Stimulated activated CD8-positive, alpha-beta memory T cell treated with anti-CD3 and anti-CD28 coated beads, Interleukin-7, amount 100 ng/mL, for 1 hour (primary cell): ENCODE measurements around the gene SEC62.

Source experiments
- DNase-seq, 2 donors: peaks; one replicate each; pipeline ENCODE4 v3.0.0-alpha.2; 2020; ENCODE audit warnings: low read depth in 2 of 2

The SEC62 gene, protein sequence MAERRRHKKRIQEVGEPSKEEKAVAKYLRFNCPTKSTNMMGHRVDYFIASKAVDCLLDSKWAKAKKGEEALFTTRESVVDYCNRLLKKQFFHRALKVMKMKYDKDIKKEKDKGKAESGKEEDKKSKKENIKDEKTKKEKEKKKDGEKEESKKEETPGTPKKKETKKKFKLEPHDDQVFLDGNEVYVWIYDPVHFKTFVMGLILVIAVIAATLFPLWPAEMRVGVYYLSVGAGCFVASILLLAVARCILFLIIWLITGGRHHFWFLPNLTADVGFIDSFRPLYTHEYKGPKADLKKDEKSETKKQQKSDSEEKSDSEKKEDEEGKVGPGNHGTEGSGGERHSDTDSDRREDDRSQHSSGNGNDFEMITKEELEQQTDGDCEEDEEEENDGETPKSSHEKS

DNA sequence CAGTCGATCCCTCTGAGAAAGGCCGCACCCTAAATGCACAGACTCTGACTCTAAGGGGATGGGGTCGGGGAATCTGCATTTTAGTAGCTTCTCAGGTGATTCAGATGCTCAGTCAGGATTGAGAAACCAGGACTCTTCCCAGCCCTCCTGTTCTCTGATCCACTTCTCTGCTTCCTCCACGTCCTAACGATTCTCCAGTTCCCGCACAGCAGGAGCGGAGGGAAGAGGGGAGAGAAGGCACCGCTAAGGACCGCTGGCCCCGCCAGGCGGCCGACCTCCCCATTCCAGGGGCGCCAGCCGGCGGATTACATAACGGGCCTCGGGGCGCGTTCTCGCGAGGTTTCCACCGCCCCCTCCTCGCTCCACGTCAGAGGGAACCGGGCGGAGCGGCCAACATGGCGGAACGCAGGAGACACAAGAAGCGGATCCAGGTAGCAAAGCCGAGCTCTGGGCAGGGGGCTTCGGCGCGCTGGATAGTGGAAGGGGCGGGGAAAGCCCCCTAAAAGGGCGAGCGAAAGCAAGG lies at the start of gene SEC62:
Gene SEC62 (plus strand): TSS at position 380 of the 523 bp plus-strand sequence. CDS start 16 bp downstream, at position 396.
- peak; percentile 90 for DNase-seq

DNA sequence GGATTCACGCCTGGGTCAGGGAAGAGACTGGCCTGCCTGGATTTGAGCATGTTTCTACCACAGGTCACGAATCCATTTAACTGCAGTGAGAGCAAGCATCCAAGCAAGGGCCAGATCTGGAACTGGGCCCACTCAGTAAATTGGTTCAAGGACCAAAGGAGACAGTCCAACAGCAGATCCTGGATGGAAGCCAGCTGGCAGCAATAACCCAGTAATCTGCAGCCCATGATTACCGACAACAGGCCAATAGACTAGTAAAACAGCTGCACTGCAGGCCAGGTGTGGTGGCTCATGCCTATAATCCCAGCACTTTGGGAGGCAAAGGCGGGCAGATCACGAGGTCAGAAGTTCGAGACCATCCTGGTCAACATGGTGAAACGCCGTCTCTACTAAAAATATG lies 43.4 kb upstream of the SEC62 start:
- no peak for DNase-seq

DNA sequence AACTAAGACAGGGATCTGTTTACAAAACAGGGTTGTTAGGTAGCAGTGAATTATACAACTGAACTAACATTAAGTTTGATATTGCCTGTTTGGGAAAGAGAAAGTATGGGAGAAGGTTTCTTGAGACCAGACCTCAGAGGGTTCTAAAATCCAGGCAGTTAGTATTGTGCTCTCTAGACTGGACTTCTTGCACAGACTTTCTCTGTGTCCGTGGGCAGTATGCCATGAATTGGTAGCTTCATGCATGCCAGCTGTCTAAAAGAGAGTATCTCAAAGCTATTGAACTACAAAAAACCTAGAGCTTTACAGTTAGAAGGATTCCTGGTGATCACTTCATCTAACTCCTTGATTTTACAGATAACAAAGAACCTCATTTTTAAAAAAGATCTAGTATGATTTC lies 42.8 kb upstream of the SEC62 start:
- no peak for DNase-seq

DNA sequence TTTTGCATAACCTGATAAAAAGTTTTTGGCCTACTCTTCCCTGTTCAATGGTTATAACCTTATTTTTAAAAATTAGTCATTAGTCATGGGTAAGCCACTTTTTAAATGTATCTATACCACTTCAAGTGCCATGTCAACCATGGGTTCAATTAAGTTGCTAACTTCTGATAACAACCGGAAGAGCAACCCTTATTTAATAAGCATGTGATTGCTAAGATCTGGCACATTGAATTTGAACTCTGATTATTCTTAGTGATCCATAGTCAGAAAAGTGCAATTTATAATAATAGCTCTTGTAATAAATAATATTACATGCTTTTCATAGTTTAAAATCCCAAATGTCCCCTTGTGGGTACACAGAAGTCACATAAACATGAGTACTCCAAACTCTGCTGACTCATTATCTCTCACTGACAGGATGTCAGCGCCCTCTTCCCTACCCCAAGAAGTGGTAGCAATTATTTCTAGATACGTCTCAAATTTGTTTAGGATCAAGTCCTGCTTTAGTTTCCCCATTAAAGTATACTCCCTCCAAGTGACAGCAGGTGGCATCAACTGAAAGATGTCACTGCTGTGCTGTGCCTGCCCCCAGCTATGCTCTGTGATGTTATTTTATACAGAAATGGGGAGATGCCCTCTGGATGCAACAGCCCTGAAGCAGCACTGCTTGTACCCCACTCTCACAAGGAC lies 36.6 kb upstream of the SEC62 start:
- DNase-seq = no peak

DNA sequence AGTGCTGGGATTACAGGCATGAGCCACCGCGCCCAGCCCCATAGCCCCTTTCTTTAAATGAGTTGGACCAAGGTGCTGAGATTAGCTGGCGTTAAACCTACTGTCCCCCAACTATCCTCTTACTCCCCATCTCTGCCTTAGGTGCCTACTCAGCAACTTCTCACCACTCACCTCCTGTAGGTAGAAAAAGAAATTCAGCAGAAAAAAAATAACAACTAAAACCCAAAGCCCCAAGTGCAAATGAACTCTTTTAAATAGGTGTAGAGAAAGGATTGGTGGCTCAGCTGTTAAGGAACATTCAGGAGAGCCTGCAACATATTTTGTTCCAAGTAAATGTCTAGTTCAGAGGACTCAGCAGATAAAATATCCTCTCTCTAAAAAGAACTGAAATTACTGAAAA lies 35.8 kb upstream of the SEC62 start:
- no peak for DNase-seq

DNA sequence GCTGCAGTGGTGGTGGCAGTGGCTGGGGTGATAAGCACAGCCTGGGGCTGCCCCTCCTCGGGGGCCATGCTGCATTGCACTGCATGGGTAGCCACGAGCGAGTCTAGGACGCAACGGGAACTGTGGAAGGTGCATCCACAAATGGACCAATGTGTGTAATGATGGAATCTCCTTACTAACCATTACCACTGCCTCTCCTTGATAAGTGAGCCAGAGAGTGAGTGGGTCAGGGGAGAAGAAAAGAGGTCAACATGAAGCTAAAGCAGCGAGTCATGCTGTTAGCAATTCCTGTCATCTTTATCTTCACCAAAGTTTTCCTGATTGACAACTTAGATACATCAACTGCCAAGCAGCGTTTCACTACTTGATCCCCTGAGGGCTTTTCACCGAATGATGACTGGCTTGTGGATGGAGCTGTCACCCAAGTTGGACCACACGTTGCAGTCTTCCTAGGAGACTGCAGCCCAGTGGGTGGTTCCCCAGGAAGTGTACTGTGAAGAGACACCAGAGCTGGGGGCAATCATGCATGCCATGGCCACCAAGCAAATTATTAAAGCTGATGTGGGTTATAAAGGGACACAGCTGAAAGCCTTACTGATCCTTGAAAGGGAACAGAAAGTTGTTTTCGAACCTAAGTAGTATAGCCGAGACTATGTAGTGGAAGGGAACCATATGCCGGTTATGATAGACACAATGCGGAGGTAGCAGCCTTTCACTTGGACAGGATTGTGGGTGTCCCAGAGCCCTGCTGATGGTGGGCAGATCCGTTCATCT lies 34.7 kb upstream of the SEC62 start:
- DNase-seq = no peak

DNA sequence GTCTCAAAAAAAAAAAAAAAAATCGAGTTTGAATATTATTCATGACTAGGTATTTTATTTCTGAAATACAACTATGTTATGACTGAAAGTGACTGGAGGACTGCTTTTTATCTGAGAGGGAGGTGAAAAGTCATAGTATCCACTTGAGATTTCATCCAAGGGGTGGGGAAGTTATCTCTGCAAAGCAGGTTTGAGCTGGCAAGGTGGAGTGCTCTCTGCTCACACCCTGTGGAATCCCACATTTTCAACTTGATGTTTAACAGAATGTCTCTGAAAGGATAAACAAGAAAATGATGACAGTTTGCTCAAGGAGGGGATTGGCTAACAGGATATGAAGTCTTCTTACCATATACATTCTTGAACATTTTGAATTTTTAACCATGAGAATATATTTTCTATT lies 27.3 kb upstream of the SEC62 start:
- DNase-seq = no peak

DNA sequence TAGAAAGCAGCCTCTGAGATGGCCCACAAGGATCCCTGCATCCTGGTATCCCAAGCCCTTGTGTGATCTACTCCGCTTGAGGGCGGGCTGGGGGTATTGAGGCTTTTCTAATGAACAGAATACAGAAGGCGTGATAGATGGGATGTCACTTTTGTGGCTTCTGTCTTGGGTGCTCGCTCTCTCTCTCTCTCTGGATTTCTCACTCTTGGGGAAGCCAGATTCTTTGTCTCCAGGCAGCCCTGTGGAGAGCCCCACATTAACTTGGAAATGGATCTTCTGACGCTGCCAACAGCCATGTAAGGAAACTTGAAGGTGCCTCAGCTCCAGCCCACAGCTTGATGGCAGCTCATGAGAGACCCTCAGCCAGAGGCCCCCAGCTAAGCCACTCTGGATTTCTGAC lies 26.9 kb upstream of the SEC62 start:
- DNase-seq = no peak

DNA sequence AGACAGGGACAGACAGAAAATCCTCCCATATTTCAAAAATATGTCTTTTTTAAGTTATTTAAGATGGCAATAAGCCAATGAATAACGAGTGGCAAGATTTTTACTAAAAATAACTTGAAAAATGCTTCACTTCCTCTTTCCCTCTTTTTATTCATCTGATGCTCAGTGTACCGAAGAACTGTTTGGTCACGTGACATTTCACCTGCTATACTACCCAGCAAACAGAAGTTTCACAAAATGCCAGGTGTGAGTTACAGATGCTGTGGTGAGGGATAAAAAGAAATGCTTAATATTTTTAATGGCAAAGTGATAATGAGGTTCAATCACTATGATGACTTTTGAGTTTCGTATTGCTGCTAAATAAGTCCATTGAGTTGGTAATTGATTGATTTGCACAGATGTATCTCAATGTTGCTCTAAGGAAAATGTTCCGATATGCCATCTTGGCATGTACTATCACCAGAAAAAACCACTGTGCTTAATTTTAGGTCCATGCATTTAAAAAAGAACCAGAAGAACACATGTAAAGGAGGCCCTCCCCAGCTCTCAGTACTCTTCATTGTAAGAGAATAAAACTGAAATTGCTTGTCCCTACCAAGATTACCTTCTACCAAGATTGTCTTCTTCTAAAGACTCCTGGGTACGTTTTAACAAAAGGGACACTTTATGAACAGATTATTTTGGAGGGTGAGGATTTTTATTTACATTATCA lies 26.0 kb upstream of the SEC62 start:
- no peak for DNase-seq

DNA sequence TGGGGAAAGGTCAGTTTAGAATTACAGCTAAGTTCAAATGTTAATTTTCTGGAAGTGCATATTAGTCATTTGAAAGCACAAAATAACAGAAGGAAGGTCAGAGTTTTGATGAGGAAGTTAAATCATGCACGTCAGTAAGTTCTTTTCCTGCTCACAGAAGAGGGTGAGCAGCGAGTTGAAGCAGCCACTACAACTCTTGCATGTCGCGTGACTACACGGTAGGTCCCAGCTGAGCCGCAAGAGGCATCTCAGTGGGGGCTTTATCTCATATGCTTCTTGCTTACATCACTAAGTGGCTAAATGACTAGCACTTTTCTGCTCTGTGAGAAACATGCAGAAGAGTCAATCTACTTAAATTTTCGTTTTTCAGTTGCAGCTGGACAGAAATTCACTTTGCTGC lies 21.3 kb upstream of the SEC62 start:
- DNase-seq = no peak

DNA sequence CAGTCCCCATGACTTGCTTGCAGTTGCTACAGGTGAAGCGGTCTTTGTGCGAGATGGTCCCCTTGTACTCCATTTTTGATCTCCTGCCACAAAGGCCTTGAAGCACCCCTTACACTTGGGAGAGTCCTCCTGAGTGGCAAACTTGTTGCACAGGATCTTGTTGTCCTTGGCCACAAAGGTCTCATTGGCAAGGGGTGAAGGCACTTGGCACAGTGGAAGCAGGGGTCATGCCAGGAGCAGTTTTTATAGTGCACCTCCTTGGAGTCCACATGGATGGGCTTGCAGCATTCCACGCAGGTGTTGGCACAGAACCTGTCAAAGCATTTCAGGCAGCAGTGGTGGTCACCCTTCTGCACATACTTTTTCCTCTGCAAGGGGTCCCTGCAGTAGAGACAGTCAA lies 20.3 kb upstream of the SEC62 start:
- DNase-seq = no peak

DNA sequence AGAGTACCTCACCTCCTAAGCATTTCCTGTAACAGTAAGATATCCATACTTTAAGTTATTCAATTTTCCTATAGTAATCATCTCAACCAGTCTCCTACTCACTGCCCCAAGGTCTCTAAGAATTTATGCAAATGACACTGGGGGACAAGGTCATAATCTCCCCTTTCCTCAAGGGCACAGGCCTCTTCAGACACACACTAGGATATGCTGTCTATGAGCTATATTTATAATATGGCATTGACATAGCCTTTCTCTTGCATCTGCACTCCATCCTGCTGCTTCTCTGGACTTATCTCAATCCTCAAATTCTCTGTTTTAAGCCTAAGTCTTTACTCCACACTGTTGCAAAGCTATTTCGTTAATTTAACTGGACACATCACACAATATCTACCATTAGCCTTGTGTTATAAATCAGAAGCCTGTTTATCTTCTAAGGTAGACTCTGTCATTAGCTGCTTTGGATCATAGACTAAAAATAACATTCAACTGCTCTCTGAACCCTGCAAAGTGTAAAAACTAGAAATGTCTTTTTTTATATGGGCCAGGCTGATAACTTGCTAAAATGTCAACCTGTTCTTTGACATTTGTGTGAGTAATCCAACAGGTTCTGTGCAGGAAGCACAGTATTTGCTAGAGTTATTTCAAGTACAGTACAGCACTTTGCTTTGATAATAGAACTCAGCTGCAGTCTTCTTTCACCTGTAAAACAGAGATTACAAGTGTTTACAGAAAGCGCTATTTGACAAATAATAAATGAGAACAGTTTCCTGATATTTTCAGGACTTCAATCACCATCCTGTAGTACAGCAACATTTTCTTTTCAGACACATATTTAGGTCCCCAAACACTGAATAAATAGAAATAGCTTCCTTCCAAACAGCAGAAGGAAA lies 17.8 kb upstream of the SEC62 start:
- no peak for DNase-seq

DNA sequence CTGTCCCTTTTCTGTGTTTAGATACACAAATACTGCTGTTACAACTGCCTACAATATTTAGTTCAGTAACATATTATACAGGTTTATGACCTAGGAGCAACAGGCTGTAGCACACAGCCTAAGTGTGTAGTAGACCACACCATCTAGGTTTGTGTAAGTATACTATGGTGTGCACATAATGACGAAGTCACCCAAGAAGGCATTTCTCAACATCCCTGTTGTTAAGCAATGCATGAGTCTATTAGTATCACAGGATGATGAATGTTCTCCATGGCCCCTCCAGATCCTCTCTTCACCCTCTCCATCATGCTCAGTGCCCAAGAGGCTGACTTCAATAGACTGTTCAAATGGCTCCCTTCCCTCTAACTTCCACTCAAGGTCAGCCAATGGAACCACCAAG lies 14.6 kb upstream of the SEC62 start:
- no peak for DNase-seq

DNA sequence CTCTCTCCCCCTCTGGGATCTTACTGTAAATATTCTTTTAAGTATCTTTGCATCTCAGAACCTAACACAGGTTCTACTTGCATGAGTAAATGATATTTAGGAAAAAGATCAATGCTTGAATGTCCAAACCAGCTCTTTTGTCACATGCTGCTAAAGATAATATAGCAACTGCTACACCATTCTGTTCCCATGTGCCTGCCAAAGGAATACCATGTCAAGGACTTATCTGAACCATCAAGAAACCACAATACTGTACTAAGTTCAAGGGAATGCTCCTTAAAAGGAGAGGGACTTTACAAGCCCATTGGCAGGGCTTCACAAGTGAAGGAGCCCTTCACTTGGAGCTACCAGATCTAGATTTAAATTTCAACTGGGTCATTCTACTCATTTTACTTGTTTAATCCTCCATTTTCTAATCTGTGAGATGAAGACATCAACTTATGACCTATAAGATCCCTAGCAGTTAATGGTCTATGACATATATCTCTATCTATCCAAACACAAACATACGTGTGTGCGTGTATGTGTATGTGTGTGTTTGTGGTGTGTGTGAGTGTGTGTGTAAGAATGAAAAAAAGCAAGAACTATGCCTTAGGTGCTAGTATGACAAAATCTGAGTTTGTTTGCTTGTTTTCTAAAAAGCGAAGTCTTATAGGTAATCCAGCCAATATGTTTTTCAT lies 13.0 kb upstream of the SEC62 start:
- DNase-seq = no peak

DNA sequence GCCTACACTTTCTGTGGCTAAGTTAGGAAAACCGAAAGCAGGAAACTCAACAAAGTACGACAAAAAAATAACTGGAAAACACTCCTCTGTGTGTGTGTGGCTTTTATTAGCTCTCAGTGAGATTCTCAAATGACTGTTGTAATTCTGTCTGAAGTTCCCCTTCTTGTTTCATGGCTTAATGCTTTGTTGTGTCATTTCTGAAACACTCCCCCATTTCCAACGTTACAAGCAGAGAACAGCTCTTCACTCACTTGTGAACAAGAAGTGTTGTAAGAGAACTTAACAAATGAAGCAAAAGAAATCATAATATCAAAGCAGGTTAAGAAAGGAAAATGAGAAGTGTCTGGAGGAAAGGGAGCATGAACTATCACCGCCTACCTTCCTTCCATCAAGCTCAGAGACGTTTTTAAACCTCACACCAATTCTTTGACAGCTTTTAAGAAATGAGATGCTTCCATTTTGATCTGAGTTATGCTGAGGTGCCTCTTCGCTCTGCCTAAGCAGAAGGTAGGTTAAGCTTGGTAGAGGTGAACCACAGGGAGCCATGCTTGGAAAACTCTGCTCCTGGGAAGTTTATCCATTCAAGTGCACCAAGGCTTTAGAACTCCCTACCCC lies 12.4 kb upstream of the SEC62 start:
- DNase-seq = no peak

DNA sequence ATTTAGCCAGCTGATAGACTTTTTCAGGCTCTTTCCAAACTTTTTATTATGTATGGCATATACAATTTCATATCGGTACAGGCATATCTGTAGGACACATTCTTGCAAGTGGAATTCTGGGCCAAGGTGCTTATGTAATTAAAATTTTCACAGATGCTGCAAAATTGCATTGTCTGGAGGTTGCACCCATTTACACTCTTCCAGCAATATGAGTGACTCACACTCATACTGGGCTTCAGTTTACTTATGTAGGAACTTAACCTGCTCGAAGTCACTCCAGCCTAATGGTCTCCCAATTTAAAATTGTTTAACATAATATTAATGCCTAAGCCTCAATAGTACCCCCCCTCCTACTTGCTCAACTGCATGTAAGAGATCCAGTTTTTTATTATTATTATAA lies 11.2 kb upstream of the SEC62 start:
- DNase-seq = no peak

DNA sequence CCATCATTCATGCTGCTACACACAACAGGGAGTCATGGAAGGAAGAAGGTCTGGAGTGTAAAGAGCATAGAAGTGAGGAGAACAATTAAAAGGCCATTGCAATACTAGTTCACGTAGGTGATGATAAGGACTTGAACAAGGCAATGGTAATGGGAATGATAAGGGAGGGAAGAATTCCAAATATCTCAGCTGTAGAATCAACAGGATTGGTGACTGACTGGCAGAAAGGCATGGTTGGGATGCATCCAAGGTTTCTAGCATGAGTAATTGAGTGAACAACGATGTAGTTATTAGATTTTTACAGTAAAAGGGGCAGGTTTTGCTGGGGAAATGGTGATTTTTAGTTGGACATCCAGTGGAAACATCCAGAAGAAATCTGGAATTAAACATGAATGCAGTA lies 2.4 kb upstream of the SEC62 start:
- DNase-seq = no peak

DNA sequence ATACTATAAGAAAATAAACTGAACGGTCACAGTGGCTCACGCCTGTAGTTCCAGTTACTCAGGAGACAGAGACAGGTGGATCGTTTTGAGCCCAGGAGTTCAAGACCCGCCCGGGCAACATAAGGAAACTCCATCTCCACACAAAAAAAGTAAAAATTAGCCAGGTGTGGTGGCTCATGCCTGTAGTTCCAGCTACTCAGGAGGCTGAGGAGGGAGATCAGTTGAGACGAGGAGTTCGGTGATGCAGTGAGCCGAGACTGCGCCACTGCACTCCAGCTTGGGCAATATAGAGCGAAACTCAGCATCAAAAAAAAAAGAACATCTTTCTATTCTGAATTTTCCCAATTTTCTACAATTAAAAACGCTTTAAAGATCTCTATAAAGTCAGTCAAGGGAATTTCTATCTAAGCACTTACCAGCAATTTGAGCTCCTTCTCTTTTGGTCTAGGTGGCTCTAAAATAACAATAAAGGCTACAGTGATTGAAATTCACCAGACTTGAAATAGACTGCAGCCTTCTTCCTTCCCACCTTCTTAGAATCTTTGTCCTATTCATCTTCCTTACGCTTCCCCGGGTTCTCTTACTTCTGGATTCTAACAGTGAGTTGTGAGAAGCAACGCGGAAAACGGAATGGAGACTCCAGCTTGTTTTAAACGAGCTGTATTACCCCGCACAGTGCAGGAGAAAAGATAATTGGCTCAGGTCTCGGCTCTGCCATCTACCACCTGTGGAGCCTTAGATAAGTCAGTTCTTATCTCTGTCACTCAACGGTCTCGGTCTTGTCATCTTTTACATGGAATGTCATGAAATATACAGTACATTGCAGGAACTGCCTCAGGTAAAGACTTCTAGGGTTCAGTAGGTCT lies 812 bp upstream of the SEC62 start:
- DNase-seq = no peak
